Peyer's patch (tissue), 4 donors: ENCODE data around the gene CDK5RAP3.
"Not testable (repeated sequence)": the region's sequence is repeated elsewhere in the genome, so short reads cannot be mapped to it uniquely, and the experiment has no call there.

ENCODE experiments used
- CTCF ChIP-seq, 6 experiments: fragments of 450-650 bp in 4 of 6; fragments of 200-600 bp in 2 of 6; sonication (generic) in 1 of 6; IDR thresholded peaks; one replicate each; pipeline ENCODE4 v1.5.1; 2017 to 2019; ENCODE audit warnings: antibody characterized with exemption in 6 of 6, mild to moderate bottlenecking in 3 of 6, moderate library complexity in 1 of 6
- POLR2A ChIP-seq, 2 donors: fragments of 450-650 bp; IDR thresholded peaks; one replicate each; pipeline ENCODE4 v1.5.1; 2017; ENCODE audit warnings: antibody characterized with exemption in 2 of 2, mild to moderate bottlenecking in 2 of 2, moderate library complexity in 2 of 2

GRCh38 chr17:48017817-48018158, 46.9 kb downstream of the CDK5RAP3 start:
- TF ChIP-seq CTCF, POLR2A (IDR thresholded peaks at IDR 0.05): not testable (repeated sequence)
